ENCODE data around the gene TSPAN5. TPM values are rescaled to one million over a fixed set of nuclear protein-coding genes. Genes with fewer than 3 reads are reported as not detected.

TSPAN5 gene
- polyA plus RNA-seq, 1 donor from 2014 or later = 18.8 TPM

GRCh38 chr4:98540803-98541202 is 117.6 kb downstream of the TSPAN5 start:
- Histone ChIP-seq H3K9me2 (ENCODE audit: insufficient read depth, low read length) (no peaks in the 10 kb centered on the region), H4K20me1 (ENCODE audit: insufficient read depth) (no peaks in the 10 kb centered on the region), H3F3A (ENCODE audit: insufficient read depth, low read length, poor library complexity, severe bottlenecking) (no peaks in the 10 kb centered on the region), H2AFZ (ENCODE audit: low read depth, low read length) (no peak overlapping the region), H3K4me3 (ENCODE audit: low read length) (no peak overlapping the region), H3K27me3 (ENCODE audit: insufficient read depth, low read depth, low read length) (no peaks in the 10 kb centered on the region), H3K9me3 (ENCODE audit: low read length) (no peaks in the 10 kb centered on the region), H3K9ac (ENCODE audit: low read length) (no peak overlapping the region), H3K4me2 (ENCODE audit: low read length) (no peak overlapping the region), H3K36me3 (ENCODE audit: insufficient read depth, low read length) (no peaks in the 10 kb centered on the region), H3K27ac (ENCODE audit: low read length) (no peak overlapping the region), H3K79me2 (replicated peaks; ENCODE audit: insufficient read depth, low read length) (no peaks in the 10 kb centered on the region)
- no peak for TF ChIP-seq TAF1 (IDR thresholded peaks at IDR 0.05; ENCODE audit: low read depth)
- TF ChIP-seq CTCF (IDR thresholded peaks at IDR 0.05; ENCODE audit: poor library complexity, severe bottlenecking) = no peak
- no peak for TF ChIP-seq RAD21 (conservative IDR thresholded peaks at IDR 0.05)
- TF ChIP-seq REST (IDR thresholded peaks at IDR 0.05; ENCODE audit: borderline replicate concordance) = no peak
- no peak for TF ChIP-seq EP300 (conservative IDR thresholded peaks at IDR 0.05; ENCODE audit: poor library complexity, severe bottlenecking)
- no peak for TF ChIP-seq MXI1 (conservative IDR thresholded peaks at IDR 0.05; ENCODE audit: poor library complexity, severe bottlenecking)
- no peak for TF ChIP-seq POLR2AphosphoS5 (IDR thresholded peaks at IDR 0.05)
- TF ChIP-seq SMC3 (conservative IDR thresholded peaks at IDR 0.05; ENCODE audit: poor library complexity) = no peak
- no peak for TF ChIP-seq EZH2 (IDR thresholded peaks at IDR 0.05; ENCODE audit: borderline replicate concordance, insufficient read depth, low read length, poor library complexity, severe bottlenecking)

GRCh38 chr4:98539741-98540140 is 118.7 kb downstream of the TSPAN5 start:
- Histone ChIP-seq H3F3A (ENCODE audit: insufficient read depth, low read length, poor library complexity, severe bottlenecking) (no peaks in the 10 kb centered on the region), H3K9me3 (ENCODE audit: low read length) (no peaks in the 10 kb centered on the region), H4K20me1 (ENCODE audit: insufficient read depth) (no peaks in the 10 kb centered on the region), H2AFZ (ENCODE audit: low read depth, low read length) (no peak overlapping the region), H3K27me3 (ENCODE audit: insufficient read depth, low read depth, low read length) (no peaks in the 10 kb centered on the region), H3K79me2 (replicated peaks; ENCODE audit: insufficient read depth, low read length) (no peaks in the 10 kb centered on the region), H3K27ac (ENCODE audit: low read length) (no peak overlapping the region), H3K4me3 (ENCODE audit: low read length) (no peak overlapping the region), H3K4me2 (ENCODE audit: low read length) (no peak overlapping the region), H3K9ac (ENCODE audit: low read length) (no peak overlapping the region), H3K36me3 (ENCODE audit: insufficient read depth, low read length) (no peaks in the 10 kb centered on the region), H3K9me2 (ENCODE audit: insufficient read depth, low read length) (no peaks in the 10 kb centered on the region)
- TF ChIP-seq SMC3 (conservative IDR thresholded peaks at IDR 0.05; ENCODE audit: poor library complexity) = no peak
- TF ChIP-seq POLR2AphosphoS5 (IDR thresholded peaks at IDR 0.05) = no peak
- no peak for TF ChIP-seq RAD21 (conservative IDR thresholded peaks at IDR 0.05)
- no peak for TF ChIP-seq REST (IDR thresholded peaks at IDR 0.05; ENCODE audit: borderline replicate concordance)
- no peak for TF ChIP-seq TAF1 (IDR thresholded peaks at IDR 0.05; ENCODE audit: low read depth)
- TF ChIP-seq MXI1 (conservative IDR thresholded peaks at IDR 0.05; ENCODE audit: poor library complexity, severe bottlenecking) = no peak
- no peak for TF ChIP-seq EZH2 (IDR thresholded peaks at IDR 0.05; ENCODE audit: borderline replicate concordance, insufficient read depth, low read length, poor library complexity, severe bottlenecking)
- no peak for TF ChIP-seq EP300 (conservative IDR thresholded peaks at IDR 0.05; ENCODE audit: poor library complexity, severe bottlenecking)
- no peak for TF ChIP-seq CTCF (IDR thresholded peaks at IDR 0.05; ENCODE audit: poor library complexity, severe bottlenecking)

Data from neural cell (in vitro differentiated cells).